NCI-H774 (cell line): Measurements from ENCODE around the gene IL22.

Experiments used
- DNase-seq: peaks from one replicate; lab custom pipeline; 2025; lab: John Stamatoyannopoulos, UW

IL22 gene

GRCh38 chr12:68253504-68253903 lies at the start of gene IL22:
TSS of gene IL22 (minus strand) at chr12:68253604. CDS start at chr12:68253448, 156 bp downstream.
- no peak for DNase-seq

DNA sequence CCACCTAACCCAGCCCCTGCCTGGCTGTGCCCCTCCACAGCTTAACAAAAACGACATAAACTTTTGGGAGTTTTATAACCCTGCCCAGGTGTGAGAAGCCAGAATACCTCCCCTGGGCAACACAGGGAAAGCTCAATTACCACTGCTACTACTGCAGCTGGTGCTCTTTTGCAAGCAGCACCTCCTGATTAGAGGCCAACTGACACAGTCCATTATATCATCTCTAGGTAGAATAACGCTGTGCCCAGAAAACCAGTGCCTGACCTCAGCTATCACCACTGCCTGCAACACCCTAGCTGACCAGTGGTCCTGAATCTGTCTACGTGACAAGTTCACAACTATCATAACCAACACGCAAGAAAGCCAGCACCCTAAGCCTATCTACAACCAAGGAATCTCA lies 44.5 kb upstream of the IL22 start:
- no peak for DNase-seq

DNA sequence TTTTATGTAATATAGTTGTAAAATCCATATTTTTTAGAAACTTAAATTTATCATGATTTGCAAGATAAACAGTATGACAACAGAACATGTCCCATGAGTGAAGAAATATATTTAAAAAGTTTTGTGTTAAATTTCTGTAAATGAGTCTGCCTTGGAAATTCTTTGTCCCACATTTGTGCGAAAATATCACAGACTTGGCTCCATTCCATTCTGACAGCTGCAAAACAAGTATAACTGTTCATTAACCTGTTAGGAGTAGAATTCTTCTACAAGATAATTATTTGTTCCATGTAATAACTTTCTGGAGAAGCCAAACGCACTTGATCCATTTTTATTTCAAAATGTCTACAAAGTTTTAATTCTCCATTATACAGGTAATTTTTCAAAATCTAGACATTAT lies 40.8 kb upstream of the IL22 start:
- no peak for DNase-seq

DNA sequence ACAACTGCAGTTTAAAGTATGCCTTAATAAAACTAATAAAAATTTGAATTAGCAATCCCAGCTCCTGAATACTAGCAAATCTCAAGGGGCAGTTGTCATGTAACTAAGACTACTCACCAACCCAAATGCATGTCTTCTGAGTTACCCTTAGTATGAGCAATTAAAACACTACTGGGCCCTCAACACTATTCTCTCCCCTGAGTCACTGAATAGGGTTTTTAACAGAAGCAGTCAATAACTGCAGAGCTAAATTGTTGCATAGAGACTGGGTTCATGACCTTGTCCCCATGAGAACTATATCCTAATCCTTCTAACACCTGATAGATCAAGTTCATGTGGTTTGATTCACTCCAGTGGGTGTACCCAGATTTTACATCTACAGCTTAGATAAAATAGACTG lies 39.9 kb upstream of the IL22 start:
- DNase-seq = no peak

- no peak for DNase-seq
These were observed 38.9 kb upstream of the IL22 start for GRCh38 chr12:68292151-68292943.

DNA sequence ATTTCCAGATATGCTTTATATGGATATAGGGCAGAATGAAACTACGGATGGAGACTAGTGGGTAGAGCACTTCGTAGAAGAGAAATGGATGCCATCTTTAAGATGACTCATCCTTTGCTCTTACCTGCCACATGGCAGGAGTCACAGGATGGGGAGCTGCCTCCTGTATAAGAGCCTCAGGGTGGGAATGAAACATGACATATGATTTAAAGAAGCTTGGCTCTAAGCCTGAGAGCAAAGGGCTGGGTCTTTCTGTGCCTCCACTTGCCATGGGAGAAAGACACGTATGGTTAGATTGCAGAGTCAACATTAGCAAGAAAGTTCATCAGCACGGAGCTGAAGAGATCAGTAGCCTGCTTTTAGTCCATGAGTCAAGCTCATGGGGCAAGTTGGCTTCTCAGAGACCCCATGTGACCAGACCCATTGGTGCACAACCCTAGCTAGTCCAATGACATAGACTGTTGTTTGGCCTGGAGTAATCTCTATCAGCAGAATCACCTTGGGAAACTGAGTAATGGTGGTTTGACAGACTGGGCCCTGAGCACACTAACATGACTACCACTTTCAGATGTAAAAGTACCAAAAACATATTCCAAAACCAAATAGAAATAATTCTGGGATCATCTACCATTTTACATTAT lies 38.1 kb upstream of the IL22 start:
- no peak for DNase-seq

- DNase-seq = no peak
These were observed 36.7 kb upstream of the IL22 start for GRCh38 chr12:68290126-68290525.

DNA sequence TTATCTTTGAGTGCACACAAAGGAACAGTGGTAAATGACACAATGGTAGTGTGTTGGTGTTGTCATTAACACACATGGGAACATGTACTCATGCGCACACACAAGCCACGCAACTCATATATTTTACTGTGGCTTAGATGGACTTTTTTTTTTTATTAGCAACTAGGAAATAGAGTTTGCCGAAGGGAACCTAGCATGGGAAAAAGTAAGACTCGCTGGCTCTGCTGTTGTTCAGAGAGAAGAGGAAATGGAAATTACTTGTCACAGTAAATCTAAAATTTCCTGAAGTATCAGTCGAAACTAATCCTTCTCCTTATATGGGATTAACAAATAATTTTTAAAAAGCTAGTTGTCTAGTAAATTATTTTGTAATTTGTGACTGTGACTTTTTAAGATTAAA lies 33.7 kb upstream of the IL22 start:
- DNase-seq = no peak

DNA sequence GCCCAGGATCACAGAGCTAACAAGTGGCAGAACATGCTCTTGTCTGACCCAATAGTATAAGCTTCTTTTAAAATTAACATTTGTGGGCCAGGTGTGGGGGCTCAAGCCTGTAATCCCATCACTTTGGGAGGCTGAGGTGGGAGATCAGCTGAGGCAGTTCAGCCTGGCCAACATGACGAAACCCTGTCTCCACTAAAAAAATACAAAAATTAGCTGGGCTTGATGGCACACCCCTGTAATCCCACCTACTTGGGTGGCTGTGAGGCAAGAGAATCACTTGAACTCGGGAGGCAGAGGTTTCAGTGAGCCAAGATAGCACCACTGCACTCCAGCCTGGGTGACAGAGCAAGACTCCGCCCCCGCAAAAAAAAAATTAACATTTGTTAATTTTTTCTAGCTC lies 33.0 kb upstream of the IL22 start:
- no peak for DNase-seq

GRCh38 chr12:68285541-68285940 lies 32.1 kb upstream of the IL22 start:
- DNase-seq = no peak

GRCh38 chr12:68281322-68282077 lies 28.1 kb upstream of the IL22 start:
- no peak for DNase-seq

DNA sequence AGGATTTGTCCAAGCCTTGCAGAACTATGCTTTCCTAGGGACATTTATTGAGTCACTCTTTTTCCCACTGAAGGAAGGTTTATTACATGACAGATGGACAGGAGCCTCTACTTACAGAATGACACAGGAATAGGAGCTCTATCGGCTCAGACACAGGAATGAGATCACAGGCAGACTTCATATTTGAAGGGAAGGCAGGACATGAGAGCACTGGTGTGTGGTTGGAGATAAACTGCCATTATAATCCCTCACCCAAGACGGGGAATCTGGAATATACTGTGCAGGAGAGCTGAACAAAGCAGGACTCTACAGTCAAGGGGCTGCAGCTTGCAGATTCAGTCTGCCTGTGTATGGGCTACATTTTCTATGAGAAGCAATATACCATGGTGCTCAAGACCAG lies 26.8 kb upstream of the IL22 start:
- no peak for DNase-seq

DNA sequence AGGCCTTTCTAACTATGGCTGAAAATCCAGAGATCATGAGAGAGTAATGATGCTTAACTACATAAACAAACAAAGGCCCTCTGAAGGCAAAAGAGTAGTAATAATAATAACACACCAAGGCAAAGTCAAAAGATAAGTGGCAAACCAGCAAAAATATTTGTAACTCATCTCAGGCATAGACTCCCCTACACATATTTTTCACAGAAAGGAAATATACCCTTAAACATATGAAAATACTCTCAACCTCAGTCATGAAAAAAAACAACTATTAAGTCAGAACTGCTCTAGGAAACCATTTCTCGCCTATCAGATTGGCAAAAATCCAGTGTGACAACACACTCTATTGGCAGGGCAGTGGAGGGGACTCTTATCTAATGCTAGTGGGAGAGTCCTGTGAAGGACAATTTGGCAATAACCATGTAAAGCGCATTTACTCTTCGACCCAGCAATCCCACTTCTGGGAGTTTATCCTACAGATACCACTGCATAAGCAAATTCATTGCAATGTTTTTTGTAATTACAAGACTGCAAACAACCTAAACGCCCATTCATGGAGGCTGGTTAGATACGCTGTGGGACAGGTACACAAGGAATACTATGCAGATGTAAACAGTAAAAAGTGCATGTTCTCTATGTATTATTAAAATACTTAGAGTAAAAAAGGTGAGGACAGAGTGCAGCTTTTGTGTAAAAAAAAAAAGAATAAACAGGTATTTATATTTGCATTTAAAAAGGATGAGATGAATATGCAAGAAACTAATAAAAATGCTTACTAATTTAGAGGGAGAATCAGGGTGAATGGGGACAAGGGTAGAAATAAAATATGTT lies 26.0 kb upstream of the IL22 start:
- DNase-seq = no peak

DNA sequence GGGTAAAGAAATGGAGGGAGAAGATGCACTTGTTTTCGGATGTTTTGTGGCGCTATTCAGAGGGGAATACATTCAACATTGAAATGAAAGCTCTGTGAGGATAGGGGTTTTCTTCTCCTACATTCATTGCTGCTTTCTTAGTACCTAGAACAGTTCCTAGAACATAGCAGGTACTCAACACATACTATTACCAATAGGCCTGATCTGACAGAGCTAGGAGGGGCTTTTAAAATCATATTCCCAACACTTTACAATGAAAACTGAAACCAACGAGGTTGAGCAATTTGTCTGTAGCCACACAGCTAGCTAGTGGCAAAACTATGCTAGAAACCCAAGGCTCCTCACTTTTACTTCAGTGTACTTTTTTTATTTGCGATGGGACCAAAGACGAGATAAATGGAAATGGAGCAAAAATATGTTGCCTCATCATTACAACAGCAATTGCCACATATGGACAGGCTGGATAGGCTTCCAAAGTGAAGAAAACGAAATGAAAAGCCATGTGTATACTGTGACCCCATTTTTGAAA lies 23.1 kb upstream of the IL22 start:
- no peak for DNase-seq

- no peak for DNase-seq
These were observed 19.3 kb upstream of the IL22 start for GRCh38 chr12:68272732-68273131.

- no peak for DNase-seq
These were observed 17.9 kb upstream of the IL22 start for GRCh38 chr12:68271346-68271745.

GRCh38 chr12:68270358-68270757 lies 17.0 kb upstream of the IL22 start:
- no peak for DNase-seq

- no peak for DNase-seq
These were observed 16.4 kb upstream of the IL22 start for GRCh38 chr12:68269779-68270178.

GRCh38 chr12:68268967-68269366 lies 15.6 kb upstream of the IL22 start:
- DNase-seq = no peak

DNA sequence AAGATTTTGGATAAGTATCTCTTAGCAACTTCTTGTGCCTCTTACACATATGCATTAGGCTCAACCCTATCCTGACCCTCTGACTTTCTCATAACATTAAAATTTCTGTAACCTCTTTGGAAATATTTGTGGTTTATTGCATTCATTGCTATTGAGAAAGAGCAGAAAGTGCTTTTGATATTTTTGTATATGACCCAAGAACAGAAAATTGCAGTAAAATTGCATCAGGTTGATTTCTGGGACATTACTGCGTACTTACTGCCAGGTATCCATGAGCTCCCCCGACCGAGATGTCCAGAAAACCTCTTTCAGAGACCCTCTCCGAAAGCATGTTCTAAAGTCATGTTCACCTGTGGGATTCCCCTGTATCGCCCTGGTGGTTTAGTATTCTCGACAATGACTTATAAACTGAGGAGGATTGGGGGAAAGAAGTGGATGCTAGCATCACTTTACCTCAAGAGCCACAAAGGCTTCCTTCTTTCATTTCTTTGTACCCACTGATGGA lies 14.5 kb upstream of the IL22 start:
- no peak for DNase-seq

GRCh38 chr12:68264857-68265256 lies 11.5 kb upstream of the IL22 start:
- DNase-seq = no peak
